ENCODE data around the gene MAMDC2. TPM values are rescaled to one million over a fixed set of nuclear protein-coding genes. Genes with fewer than 3 reads are reported as not detected.

MAMDC2 gene
- total RNA-seq, 4 donors from 2014 or later, result 4.1 to 17.3 (median 9.3) TPM

DNA sequence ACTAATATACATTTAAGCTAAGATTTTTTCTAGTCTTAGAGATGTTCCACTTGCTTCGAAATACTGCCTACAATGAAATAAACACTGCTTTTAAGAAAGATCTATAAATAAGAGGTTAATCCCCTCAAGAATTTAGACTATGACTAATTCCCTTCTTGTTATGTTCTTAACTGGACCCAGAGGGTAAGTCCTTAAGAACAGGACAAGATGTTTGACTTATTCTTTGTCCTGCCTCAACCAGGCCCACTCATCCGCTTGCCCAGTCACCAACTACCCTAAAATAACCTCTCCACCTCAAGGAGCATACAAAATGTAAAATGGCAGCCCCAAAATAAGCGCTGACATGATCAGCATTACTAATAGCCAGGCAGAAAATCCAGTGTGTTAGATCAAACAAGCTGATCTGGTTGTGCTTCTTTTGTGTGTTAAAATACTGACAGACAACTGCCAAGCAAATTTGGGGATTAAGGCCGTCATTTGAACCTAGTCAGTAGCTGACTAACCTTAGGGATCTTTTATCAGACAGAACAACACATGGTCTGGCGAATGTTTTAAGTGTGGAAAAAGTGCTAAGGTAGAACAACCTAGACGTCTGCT, 121.5 kb downstream of the MAMDC2 start:
- Histone ChIP-seq H3K9me3 (no peaks in the 10 kb centered on the region), H3K27me3 (no peaks in the 10 kb centered on the region), H3K36me3 (peaks cover under 1% of the 10 kb centered on the region), H3K4me3 (no peak overlapping the region), H3K4me1 (peaks cover 3% of the 10 kb centered on the region), H3K27ac (no peak overlapping the region)
- 69% methylated on average over 6 of the region's 6 CpGs for WGBS
- TF ChIP-seq EP300 (IDR thresholded peaks at IDR 0.05) (no peak), POLR2A (IDR thresholded peaks at IDR 0.05) (no peak), CTCF (IDR thresholded peaks at IDR 0.05) (no peak), POLR2AphosphoS5 (IDR thresholded peaks at IDR 0.05) (no peak)
- no peak for DNase-seq (ENCODE audit: low spot score in 2 of 2)

GRCh38 chr9:70168521-70168920, 124.9 kb downstream of the MAMDC2 start:
- H3K36me3 ChIP-seq, result peaks cover 12% of the 10 kb centered on the region
- no peak for DNase-seq (ENCODE audit: low spot score in 2 of 2)
- H3K4me1 ChIP-seq, result no peaks in the 10 kb centered on the region
- TF ChIP-seq POLR2AphosphoS5 (IDR thresholded peaks at IDR 0.05), result no peak
- TF ChIP-seq EP300 (IDR thresholded peaks at IDR 0.05), result no peak
- no peak for TF ChIP-seq CTCF (IDR thresholded peaks at IDR 0.05)
- no peak for TF ChIP-seq POLR2A (IDR thresholded peaks at IDR 0.05)
- no peak overlapping the region for H3K4me3 ChIP-seq
- H3K27ac ChIP-seq, result no peak overlapping the region
- no peaks in the 10 kb centered on the region for H3K27me3 ChIP-seq
- H3K9me3 ChIP-seq, result no peaks in the 10 kb centered on the region
- WGBS, result 98% methylated on average over 5 of the region's 5 CpGs

- Histone ChIP-seq H3K27ac (no peak overlapping the region), H3K4me3 (no peak overlapping the region), H3K9me3 (no peaks in the 10 kb centered on the region), H3K36me3 (peaks cover 12% of the 10 kb centered on the region), H3K27me3 (no peaks in the 10 kb centered on the region), H3K4me1 (no peaks in the 10 kb centered on the region)
- no peak for DNase-seq (ENCODE audit: low spot score in 2 of 2)
- no peak for TF ChIP-seq CTCF (IDR thresholded peaks at IDR 0.05)
- TF ChIP-seq POLR2A (IDR thresholded peaks at IDR 0.05), result no peak
- no peak for TF ChIP-seq POLR2AphosphoS5 (IDR thresholded peaks at IDR 0.05)
- WGBS, result 88% methylated on average over 3 of the region's 3 CpGs
Observed at GRCh38 chr9:70169222-70169621, 125.6 kb downstream of the MAMDC2 start.

- no peak for DNase-seq (ENCODE audit: low spot score in 2 of 2)
- 78% methylated on average over 7 of the region's 7 CpGs for WGBS
Observed at GRCh38 chr9:70170151-70170790, 126.6 kb downstream of the MAMDC2 start.

More at GRCh38 chr9:70170151-70170790, 126.6 kb downstream of the MAMDC2 start:
- TF ChIP-seq EP300 (IDR thresholded peaks at IDR 0.05), result no peak
- no peak for TF ChIP-seq CTCF (IDR thresholded peaks at IDR 0.05)
- no peak for TF ChIP-seq POLR2A (IDR thresholded peaks at IDR 0.05)
- no peak for TF ChIP-seq POLR2AphosphoS5 (IDR thresholded peaks at IDR 0.05)
- no peaks in the 10 kb centered on the region for H3K4me1 ChIP-seq
- H3K36me3 ChIP-seq, result peaks cover 12% of the 10 kb centered on the region
- H3K4me3 ChIP-seq, result no peak overlapping the region
- no peak overlapping the region for H3K27ac ChIP-seq
- H3K27me3 ChIP-seq, result no peaks in the 10 kb centered on the region
- H3K9me3 ChIP-seq, result no peaks in the 10 kb centered on the region
